Stomach (tissue), 9 donors: Measurements from ENCODE around the gene TIMM44. TPM values are rescaled to one million over a fixed set of nuclear protein-coding genes. Genes with fewer than 3 reads are reported as not detected.

Experiments
- DNase-seq, 2 donors: peaks; one replicate each; pipeline versions ENCODE4 v3.0.0 to v3.0.0-alpha.2; 2013 to 2019
- H3K27ac ChIP-seq, 5 donors: fragments of 200-600 bp in 4 of 5; sonication (generic) in 4 of 5; one replicate each; pipeline ENCODE4 v1.5.1; 2013 to 2019; ENCODE audit warnings: mild to moderate bottlenecking in 1 of 5, moderate library complexity in 1 of 5
- H3K27me3 ChIP-seq, 3 donors: fragments of 200-600 bp; sonication (generic); one replicate each; pipeline ENCODE4 v1.5.1; 2017 to 2019; ENCODE audit warnings: mixed run types in 1 of 3
- H3K36me3 ChIP-seq, 4 donors: fragments of 200-600 bp; sonication (generic); 1 replicate in 3 of 4; 2 replicates in 1 of 4; pipeline ENCODE4 v1.5.1; 2016 to 2019
- H3K4me1 ChIP-seq, 4 donors: fragments of 200-600 bp; sonication (generic); one replicate each; pipeline ENCODE4 v1.5.1; 2016 to 2019
- H3K4me3 ChIP-seq, 4 donors: fragments of 200-600 bp; sonication (generic) in 3 of 4; one replicate each; pipeline ENCODE4 v1.5.1; 2016 to 2019; ENCODE audit warnings: mild to moderate bottlenecking in 1 of 4
- H3K9me3 ChIP-seq, 4 donors: fragments of 200-600 bp; sonication (generic); one replicate each; pipeline ENCODE4 v1.5.1; 2016 to 2019
- CTCF ChIP-seq, 7 experiments: fragments of 450-650 bp in 4 of 7; fragments of 200-600 bp in 3 of 7; sonication (generic) in 3 of 7; IDR thresholded peaks; one replicate each; pipeline ENCODE4 v1.5.1; 2016 to 2019; ENCODE audit warnings: antibody characterized with exemption in 7 of 7, control low read depth in 2 of 7, mild to moderate bottlenecking in 1 of 7
- EP300 ChIP-seq: sonication (generic); formaldehyde crosslinking; IDR thresholded peaks from one replicate; pipeline ENCODE4 v1.6.1; 2017; ENCODE audit warnings: antibody characterized with exemption
- POLR2A ChIP-seq, 4 donors: fragments of 450-650 bp; IDR thresholded peaks; one replicate each; pipeline ENCODE4 v1.6.1; 2016; ENCODE audit warnings: antibody characterized with exemption in 4 of 4, control low read depth in 2 of 4, mild to moderate bottlenecking in 1 of 4, moderate library complexity in 1 of 4
- POLR2AphosphoS5 ChIP-seq, 3 donors: sonication (generic); formaldehyde crosslinking; IDR thresholded peaks; one replicate each; pipeline ENCODE4 v1.6.1; 2016; ENCODE audit warnings: antibody characterized with exemption in 3 of 3
- WGBS, 5 donors: extraction: QIAGEN DNeasy Blood & Tissue Kit in 3 of 5; methylation state at CpG; one replicate each; pipeline versions ENCODE4 v1.1.5 to v1.1.7; 2013 to 2018; 5-methylcytosine and 5-hydroxymethylcytosine counted together
- intact Hi-C: fragments of 100-400 bp; cut with DNase I; formaldehyde crosslinking; loops from one replicate; pipeline ENCODE4 v1.15.1; 2023; ENCODE audit warnings: low total_unique reads
- polyA plus RNA-seq, 3 donors: library from polyadenylated mRNA; stranded (reverse); fragments of 200-250 nt; gene quantifications; one replicate each; pipeline ENCODE4 v1.2.3, GENCODE V29; 2013
- total RNA-seq, 5 donors: library from RNA; depleted of rRNA; stranded (reverse); fragments of >200 nt; gene quantifications; one replicate each; pipeline versions ENCODE4 v1.1.0 to v1.2.3, GENCODE V29; 2014 to 2016
- donor health status: healthy with polysubstance abuse.
- donor health status: Bipolar disorder and iron deficiency.
- donor health status: healthy.

TIMM44 gene
- total and polyA plus RNA-seq, 8 donors, result 41.0 to 123 (median 52.8) TPM

- peak overlapping the region in 2 of 5 donors; percentile 86 to 89 for H3K27ac ChIP-seq
- TF ChIP-seq POLR2AphosphoS5 (IDR thresholded peaks at IDR 0.05), result no peak
- no peak for TF ChIP-seq POLR2A (IDR thresholded peaks at IDR 0.05)
- TF ChIP-seq CTCF (IDR thresholded peaks at IDR 0.05), result no peak
- TF ChIP-seq EP300, result no peak
- peaks cover 13 to 20% (median 17%) of the 10 kb centered on the region in 4 donors for H3K36me3 ChIP-seq
- H3K27me3 ChIP-seq, result peaks cover 0 to 25% (median 17%) of the 10 kb centered on the region in 3 donors
- H3K4me3 ChIP-seq, result no peak overlapping the region
- DNase-seq, result peak in 1 of 2 donors; percentile 52
- H3K9me3 ChIP-seq, result no peaks in the 10 kb centered on the region
- WGBS, 5 donors, result 68 to 84% (median 81%) methylated on average over 24 to 31 of the region's 31 CpGs
- H3K4me1 ChIP-seq, result peaks cover 58 to 89% (median 74%) of the 10 kb centered on the region in 4 donors
- intact Hi-C loops, result loop anchor here (10.0 kb wide), 1 partner anchor 69 kb away; no protein-coding TSS in a partner anchor
Observed at GRCh38 chr19:7923295-7924191, 19.9 kb downstream of the TIMM44 start.

- Histone ChIP-seq H3K4me3 (no peak overlapping the region), H3K27me3 (peaks cover 0 to 32% (median 25%) of the 10 kb centered on the region in 3 donors), H3K9me3 (no peaks in the 10 kb centered on the region), H3K36me3 (peaks cover 13 to 20% (median 17%) of the 10 kb centered on the region in 4 donors), H3K4me1 (peaks cover 55 to 89% (median 70%) of the 10 kb centered on the region in 4 donors), H3K27ac (peak overlapping the region in 2 of 5 donors; percentile 86 to 89)
- intact Hi-C loops, result loop anchor here (10.0 kb wide), 1 partner anchor 68 kb away; no protein-coding TSS in a partner anchor
- WGBS, 5 donors, result 80 to 92% (median 87%) methylated on average over 7 to 8 of the region's 8 CpGs
- DNase-seq, result no peak
- TF ChIP-seq POLR2AphosphoS5 (IDR thresholded peaks at IDR 0.05) (no peak), CTCF (IDR thresholded peaks at IDR 0.05) (no peak), POLR2A (IDR thresholded peaks at IDR 0.05) (no peak), EP300 (no peak)
Observed at GRCh38 chr19:7922836-7923195, 20.6 kb downstream of the TIMM44 start.

- TF ChIP-seq EP300, result no peak
- no peak for TF ChIP-seq POLR2AphosphoS5 (IDR thresholded peaks at IDR 0.05)
- no peak for TF ChIP-seq POLR2A (IDR thresholded peaks at IDR 0.05)
- TF ChIP-seq CTCF (IDR thresholded peaks at IDR 0.05), result no peak
- intact Hi-C loops, result loop anchor here (10.0 kb wide), 1 partner anchor 67 kb away; no protein-coding TSS in a partner anchor
- no peak for DNase-seq
- H3K4me3 ChIP-seq, result peak overlapping the region in 2 of 4 donors; percentile 69 to 79
- peaks cover 5 to 38% (median 31%) of the 10 kb centered on the region in 3 donors for H3K27me3 ChIP-seq
- no peaks in the 10 kb centered on the region for H3K9me3 ChIP-seq
- peak overlapping the region in 3 of 5 donors; percentile 89 to 94 (median 94) for H3K27ac ChIP-seq
- H3K4me1 ChIP-seq, result peaks cover 57 to 89% (median 72%) of the 10 kb centered on the region in 4 donors
- H3K36me3 ChIP-seq, result peaks cover 13 to 20% (median 17%) of the 10 kb centered on the region in 4 donors
- 85 to 94% (median 91%) methylated on average over 13 to 31 of the region's 31 CpGs for WGBS, 5 donors
Observed at GRCh38 chr19:7921967-7922835, 21.3 kb downstream of the TIMM44 start.
